ENCODE measurements around the gene SMIM27. TPM values are rescaled to one million over a fixed set of nuclear protein-coding genes. Genes with fewer than 3 reads are reported as not detected.

Gene SMIM27
- total and polyA plus RNA-seq, 2 experiments from 2014 or later, result 3.4 to 24.4 TPM

DNA sequence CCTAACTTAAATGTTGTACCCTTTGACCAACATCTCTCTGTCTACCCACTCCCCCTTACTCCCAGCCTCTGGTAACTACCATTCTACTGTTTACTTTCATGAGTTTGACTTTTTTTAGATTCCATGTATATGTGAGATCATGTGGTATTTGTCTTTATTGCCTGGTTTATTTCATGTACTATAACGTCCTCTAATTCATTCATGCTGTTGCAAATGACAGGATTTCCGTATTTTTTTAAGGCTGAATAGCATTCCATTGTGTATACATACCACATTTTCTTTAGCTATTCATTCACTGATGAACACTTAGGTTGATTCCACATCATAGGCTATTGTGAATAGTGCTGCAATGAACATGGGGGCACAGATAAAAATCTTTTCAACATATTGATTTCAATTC lies 32.7 kb downstream of the SMIM27 start:
- no peaks in the 10 kb centered on the region for H3K27me3 ChIP-seq
- H3K79me2 ChIP-seq, result no peaks in the 10 kb centered on the region
- 59% methylated on average over 2 of the region's 2 CpGs for WGBS (ENCODE audit: low lambda C conversion rate, missing lambda C conversion rate)
- no peak overlapping the region for H3K27ac ChIP-seq
- H3K4me1 ChIP-seq (ENCODE audit: insufficient read depth), result no peaks in the 10 kb centered on the region
- no peaks in the 10 kb centered on the region for H3K36me3 ChIP-seq (replicated peaks; ENCODE audit: insufficient read depth, low read depth)
- no peak overlapping the region for H2AFZ ChIP-seq
- no peak overlapping the region for H3K4me3 ChIP-seq
- no peak overlapping the region for H3K4me2 ChIP-seq
- H4K20me1 ChIP-seq (ENCODE audit: insufficient read depth, poor library complexity, severe bottlenecking), result no peaks in the 10 kb centered on the region
- DNase-seq (ENCODE audit: low spot score), result no peak
- H3K9me3 ChIP-seq (ENCODE audit: low read depth), result no peaks in the 10 kb centered on the region
- H3K9me2 ChIP-seq (replicated peaks; ENCODE audit: insufficient read depth), result no peaks in the 10 kb centered on the region
- no peak for TF ChIP-seq EZH2 (IDR thresholded peaks at IDR 0.05; ENCODE audit: borderline replicate concordance)
- TF ChIP-seq EZH2phosphoT487 (IDR thresholded peaks at IDR 0.05; ENCODE audit: low read depth, severe bottlenecking, unreplicated experiment), result no peak
- TF ChIP-seq, protein P1, sequence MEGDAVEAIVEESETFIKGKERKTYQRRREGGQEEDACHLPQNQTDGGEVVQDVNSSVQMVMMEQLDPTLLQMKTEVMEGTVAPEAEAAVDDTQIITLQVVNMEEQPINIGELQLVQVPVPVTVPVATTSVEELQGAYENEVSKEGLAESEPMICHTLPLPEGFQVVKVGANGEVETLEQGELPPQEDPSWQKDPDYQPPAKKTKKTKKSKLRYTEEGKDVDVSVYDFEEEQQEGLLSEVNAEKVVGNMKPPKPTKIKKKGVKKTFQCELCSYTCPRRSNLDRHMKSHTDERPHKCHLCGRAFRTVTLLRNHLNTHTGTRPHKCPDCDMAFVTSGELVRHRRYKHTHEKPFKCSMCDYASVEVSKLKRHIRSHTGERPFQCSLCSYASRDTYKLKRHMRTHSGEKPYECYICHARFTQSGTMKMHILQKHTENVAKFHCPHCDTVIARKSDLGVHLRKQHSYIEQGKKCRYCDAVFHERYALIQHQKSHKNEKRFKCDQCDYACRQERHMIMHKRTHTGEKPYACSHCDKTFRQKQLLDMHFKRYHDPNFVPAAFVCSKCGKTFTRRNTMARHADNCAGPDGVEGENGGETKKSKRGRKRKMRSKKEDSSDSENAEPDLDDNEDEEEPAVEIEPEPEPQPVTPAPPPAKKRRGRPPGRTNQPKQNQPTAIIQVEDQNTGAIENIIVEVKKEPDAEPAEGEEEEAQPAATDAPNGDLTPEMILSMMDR (IDR thresholded peaks at IDR 0.05; ENCODE audit: poor library complexity), result no peak

DNA sequence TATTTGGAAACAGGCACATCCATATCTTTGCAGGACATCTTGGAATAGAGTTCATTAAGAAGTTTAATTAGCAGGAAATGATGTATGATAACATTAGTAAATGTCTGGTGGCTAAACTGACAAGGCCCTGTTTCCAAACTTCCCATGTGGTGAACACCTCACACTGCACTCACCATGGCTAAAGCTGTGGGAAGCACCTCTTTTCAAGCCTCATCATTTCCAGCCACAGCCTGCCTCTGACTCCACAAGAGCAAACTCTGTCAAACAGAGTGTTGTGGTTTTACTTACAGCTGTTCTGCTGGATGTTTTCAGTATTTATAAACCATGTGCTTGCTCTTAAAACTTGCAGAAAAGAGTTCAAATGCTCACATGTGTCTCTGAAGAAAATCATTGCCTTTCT lies 35.8 kb downstream of the SMIM27 start:
- Histone ChIP-seq H3K27ac (no peak overlapping the region), H3K9me2 (replicated peaks; ENCODE audit: insufficient read depth) (no peaks in the 10 kb centered on the region), H3K9me3 (ENCODE audit: low read depth) (no peaks in the 10 kb centered on the region), H3K79me2 (no peaks in the 10 kb centered on the region), H3K4me3 (no peak overlapping the region), H3K4me1 (ENCODE audit: insufficient read depth) (no peaks in the 10 kb centered on the region), H3K4me2 (no peak overlapping the region), H3K36me3 (replicated peaks; ENCODE audit: insufficient read depth, low read depth) (no peaks in the 10 kb centered on the region), H3K27me3 (no peaks in the 10 kb centered on the region), H4K20me1 (ENCODE audit: insufficient read depth, poor library complexity, severe bottlenecking) (no peaks in the 10 kb centered on the region), H2AFZ (no peak overlapping the region)
- TF ChIP-seq, protein P1 (IDR thresholded peaks at IDR 0.05; ENCODE audit: poor library complexity), result no peak
- TF ChIP-seq EZH2 (IDR thresholded peaks at IDR 0.05; ENCODE audit: borderline replicate concordance) (no peak), EZH2phosphoT487 (IDR thresholded peaks at IDR 0.05; ENCODE audit: low read depth, severe bottlenecking, unreplicated experiment) (no peak)
- DNase-seq (ENCODE audit: low spot score), result no peak

DNA sequence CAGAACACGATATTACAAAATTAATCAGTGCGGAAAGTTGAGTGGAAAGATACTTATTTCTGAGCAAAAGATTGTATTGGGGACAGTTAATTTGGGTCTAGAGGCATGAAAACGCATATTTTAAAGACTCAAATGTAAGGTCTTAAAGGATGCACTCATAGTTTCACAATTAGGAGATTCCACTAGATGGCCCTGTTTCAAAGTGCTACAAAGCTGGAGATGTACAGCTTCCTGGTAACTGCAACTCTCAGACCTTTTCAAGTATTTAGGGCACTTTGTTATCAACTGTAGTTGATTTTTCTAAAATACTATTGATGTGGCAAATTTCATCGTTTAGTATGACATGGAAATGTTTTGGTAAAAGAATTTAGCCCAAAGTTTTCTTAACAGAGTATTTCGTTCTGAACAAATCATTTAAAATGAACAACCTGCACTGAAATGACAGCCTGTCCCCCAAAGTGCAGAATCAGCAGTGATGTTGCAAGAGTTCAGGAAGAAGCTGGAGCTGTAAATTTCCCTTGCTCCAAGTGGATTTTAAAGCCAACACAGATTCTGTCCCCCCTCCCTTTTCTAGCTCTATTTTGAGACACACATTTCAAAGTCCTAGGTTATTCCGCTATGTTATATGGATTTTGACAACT lies 37.1 kb downstream of the SMIM27 start:
- H3K4me2 ChIP-seq, result no peak overlapping the region
- no peaks in the 10 kb centered on the region for H3K4me1 ChIP-seq (ENCODE audit: insufficient read depth)
- 45% methylated on average over 6 of the region's 6 CpGs for WGBS (ENCODE audit: low lambda C conversion rate, missing lambda C conversion rate)
- peak; percentile 60 for DNase-seq (ENCODE audit: low spot score)
- no peaks in the 10 kb centered on the region for H3K36me3 ChIP-seq (replicated peaks; ENCODE audit: insufficient read depth, low read depth)
- H2AFZ ChIP-seq, result no peak overlapping the region
- H3K9me3 ChIP-seq (ENCODE audit: low read depth), result no peaks in the 10 kb centered on the region
- no peaks in the 10 kb centered on the region for H3K9me2 ChIP-seq (replicated peaks; ENCODE audit: insufficient read depth)
- no peaks in the 10 kb centered on the region for H3K27me3 ChIP-seq
- H3K27ac ChIP-seq, result no peak overlapping the region
- TF ChIP-seq EZH2phosphoT487 (IDR thresholded peaks at IDR 0.05; ENCODE audit: low read depth, severe bottlenecking, unreplicated experiment), result no peak
- TF ChIP-seq, protein P1 (IDR thresholded peaks at IDR 0.05; ENCODE audit: poor library complexity), result peak; percentile 64
- no peak overlapping the region for H3K4me3 ChIP-seq
- H3K79me2 ChIP-seq, result no peaks in the 10 kb centered on the region
- H4K20me1 ChIP-seq (ENCODE audit: insufficient read depth, poor library complexity, severe bottlenecking), result no peaks in the 10 kb centered on the region

DNA sequence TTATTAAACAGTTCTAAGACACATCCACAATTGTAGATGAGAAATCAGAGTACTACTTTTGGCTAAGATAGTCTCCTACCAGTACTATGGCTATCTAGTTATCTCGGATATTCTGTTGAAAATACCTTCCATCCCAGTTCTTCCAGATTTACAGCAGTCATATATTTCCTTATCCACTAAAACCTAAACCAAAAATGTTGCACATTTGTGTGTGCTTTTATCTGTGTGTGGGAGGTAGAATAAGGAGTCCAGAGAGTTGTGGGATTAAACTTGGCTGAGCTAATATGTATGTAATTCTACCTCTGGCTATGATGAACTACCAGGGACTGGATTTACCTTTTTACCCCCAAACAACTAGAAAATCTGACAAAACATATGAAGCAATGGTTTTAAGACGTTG lies 38.3 kb downstream of the SMIM27 start:
- H3K4me1 ChIP-seq (ENCODE audit: insufficient read depth), result no peaks in the 10 kb centered on the region
- H3K27me3 ChIP-seq, result no peaks in the 10 kb centered on the region
- no peak overlapping the region for H3K27ac ChIP-seq
- no peaks in the 10 kb centered on the region for H3K9me2 ChIP-seq (replicated peaks; ENCODE audit: insufficient read depth)
- no peak overlapping the region for H3K4me2 ChIP-seq
- H2AFZ ChIP-seq, result no peak overlapping the region
- no peak overlapping the region for H3K4me3 ChIP-seq
- TF ChIP-seq EZH2 (IDR thresholded peaks at IDR 0.05; ENCODE audit: borderline replicate concordance), result no peak
- TF ChIP-seq, protein P1 (IDR thresholded peaks at IDR 0.05; ENCODE audit: poor library complexity), result no peak
- no peak for TF ChIP-seq EZH2phosphoT487 (IDR thresholded peaks at IDR 0.05; ENCODE audit: low read depth, severe bottlenecking, unreplicated experiment)
- 63% methylated on average over 2 of the region's 2 CpGs for WGBS (ENCODE audit: low lambda C conversion rate, missing lambda C conversion rate)
- no peaks in the 10 kb centered on the region for H3K9me3 ChIP-seq (ENCODE audit: low read depth)
- no peaks in the 10 kb centered on the region for H3K79me2 ChIP-seq
- no peaks in the 10 kb centered on the region for H3K36me3 ChIP-seq (replicated peaks; ENCODE audit: insufficient read depth, low read depth)
- DNase-seq (ENCODE audit: low spot score), result no peak
- H4K20me1 ChIP-seq (ENCODE audit: insufficient read depth, poor library complexity, severe bottlenecking), result no peaks in the 10 kb centered on the region
